OCI-LY7 (cell line): ENCODE measurements around the gene ISG20L2.

Experiments used
- EZH2phosphoT487 ChIP-seq: fragments of 200-600 bp; sonication (generic); IDR thresholded peaks from 2 replicates; pipeline ENCODE4 v1.6.1; 2018; ENCODE audit warnings: low read depth, borderline replicate concordance, mild to moderate bottlenecking, mixed run types, antibody characterized with exemption, low read length, moderate library complexity, mixed read lengths
- TF ChIP-seq, protein P1 (sequence below): fragments of 200-600 bp; sonication (generic); conservative IDR thresholded peaks from 2 replicates; pipeline ENCODE4 v1.5.1; 2014; ENCODE audit warnings: mild to moderate bottlenecking, antibody characterized with exemption, low read length, moderate library complexity, mixed read lengths

DNA sequence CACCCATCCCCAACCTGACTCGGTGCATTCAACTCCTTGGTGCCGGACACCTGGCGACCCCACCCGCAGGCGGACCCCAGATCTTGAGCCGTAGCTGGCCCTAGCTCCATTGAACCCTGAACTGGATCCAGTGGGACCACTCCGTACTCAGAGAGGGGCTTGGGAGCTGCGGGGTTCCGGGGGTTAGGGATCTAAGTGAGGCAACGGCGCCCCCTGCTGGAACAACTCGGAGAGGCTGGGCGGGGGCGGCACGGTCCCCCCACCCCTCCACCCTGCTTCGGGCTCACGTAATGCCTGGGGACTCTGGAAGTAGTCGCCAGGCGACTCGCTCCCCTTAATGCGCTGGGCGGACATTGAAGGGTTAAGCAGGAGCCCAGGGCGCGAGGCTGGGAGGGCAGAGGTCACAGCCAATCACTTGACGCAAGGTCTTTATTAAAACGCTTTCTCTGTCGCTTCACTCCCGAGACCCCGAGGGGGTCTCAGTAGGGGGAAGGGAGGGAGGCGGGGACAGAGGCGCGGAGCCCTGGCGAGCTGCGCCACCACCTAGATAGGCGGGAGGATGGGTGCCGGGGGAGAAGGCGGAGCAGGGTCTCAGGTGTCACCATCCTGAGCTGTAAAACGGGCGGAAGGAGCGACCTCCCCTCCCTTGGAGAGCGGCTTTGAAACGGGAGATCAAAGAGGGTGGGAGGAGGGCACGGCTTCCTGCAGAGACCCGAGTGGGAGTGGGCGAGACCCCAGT, 22.5 kb downstream of the ISG20L2 start:
- TF ChIP-seq, protein P1, sequence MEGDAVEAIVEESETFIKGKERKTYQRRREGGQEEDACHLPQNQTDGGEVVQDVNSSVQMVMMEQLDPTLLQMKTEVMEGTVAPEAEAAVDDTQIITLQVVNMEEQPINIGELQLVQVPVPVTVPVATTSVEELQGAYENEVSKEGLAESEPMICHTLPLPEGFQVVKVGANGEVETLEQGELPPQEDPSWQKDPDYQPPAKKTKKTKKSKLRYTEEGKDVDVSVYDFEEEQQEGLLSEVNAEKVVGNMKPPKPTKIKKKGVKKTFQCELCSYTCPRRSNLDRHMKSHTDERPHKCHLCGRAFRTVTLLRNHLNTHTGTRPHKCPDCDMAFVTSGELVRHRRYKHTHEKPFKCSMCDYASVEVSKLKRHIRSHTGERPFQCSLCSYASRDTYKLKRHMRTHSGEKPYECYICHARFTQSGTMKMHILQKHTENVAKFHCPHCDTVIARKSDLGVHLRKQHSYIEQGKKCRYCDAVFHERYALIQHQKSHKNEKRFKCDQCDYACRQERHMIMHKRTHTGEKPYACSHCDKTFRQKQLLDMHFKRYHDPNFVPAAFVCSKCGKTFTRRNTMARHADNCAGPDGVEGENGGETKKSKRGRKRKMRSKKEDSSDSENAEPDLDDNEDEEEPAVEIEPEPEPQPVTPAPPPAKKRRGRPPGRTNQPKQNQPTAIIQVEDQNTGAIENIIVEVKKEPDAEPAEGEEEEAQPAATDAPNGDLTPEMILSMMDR: peak; percentile 95
- no peak for TF ChIP-seq EZH2phosphoT487
